Liver (tissue), 9 donors: ENCODE data around the gene COL7A1. TPM values are rescaled to one million over a fixed set of nuclear protein-coding genes. Genes with fewer than 3 reads are reported as not detected.

Experiments used
- DNase-seq: peaks from one replicate; pipeline ENCODE4 v3.0.0-alpha.2; 2017; ENCODE audit warnings: low spot score
- H3K27ac ChIP-seq, 2 donors: one replicate each; pipeline ENCODE4 v1.7.0; 2013; ENCODE audit warnings: inconsistent platforms in 2 of 2, low read length in 2 of 2, control low read depth in 1 of 2, low read depth in 1 of 2, mild to moderate bottlenecking in 1 of 2
- H3K27me3 ChIP-seq, 4 donors: one replicate each; pipeline versions ENCODE4 v1.6.1 to v1.7.0; 2013; ENCODE audit warnings: low read length in 3 of 4, inconsistent platforms in 1 of 4, mild to moderate bottlenecking in 1 of 4, moderate library complexity in 1 of 4; ENCODE audit not compliant: control insufficient read depth in 4 of 4, insufficient read depth in 4 of 4
- H3K36me3 ChIP-seq, 4 donors: one replicate each; pipeline versions ENCODE4 v1.6.1 to v1.7.0; 2013; ENCODE audit warnings: low read length in 3 of 4, mild to moderate bottlenecking in 3 of 4, low read depth in 1 of 4, moderate library complexity in 1 of 4; ENCODE audit not compliant: control insufficient read depth in 4 of 4, insufficient read depth in 3 of 4
- H3K4me1 ChIP-seq, 4 donors: one replicate each; pipeline versions ENCODE4 v1.6.1 to v1.7.0; 2013; ENCODE audit warnings: low read length in 3 of 4, mild to moderate bottlenecking in 3 of 4, moderate library complexity in 1 of 4; ENCODE audit not compliant: control insufficient read depth in 4 of 4, insufficient read depth in 4 of 4
- H3K4me3 ChIP-seq, 3 donors: one replicate each; pipeline versions ENCODE4 v1.6.1 to v1.7.0; 2013; ENCODE audit warnings: low read length in 3 of 3, control low read depth in 1 of 3, low read depth in 1 of 3, mild to moderate bottlenecking in 1 of 3
- H3K9ac ChIP-seq, 2 donors: one replicate each; pipeline ENCODE4 v1.7.0; 2013; ENCODE audit warnings: low read length in 2 of 2, mild to moderate bottlenecking in 2 of 2, moderate library complexity in 2 of 2, control low read depth in 1 of 2, low read depth in 1 of 2
- H3K9me3 ChIP-seq, 4 donors: one replicate each; pipeline versions ENCODE4 v1.6.1 to v1.7.0; 2013; ENCODE audit warnings: low read length in 3 of 4; ENCODE audit not compliant: control insufficient read depth in 4 of 4
- ATF3 ChIP-seq: IDR thresholded peaks from 2 replicates; pipeline ENCODE4 v1.6.1; 2016; ENCODE audit warnings: antibody characterized with exemption
- CTCF ChIP-seq: fragments of 150-350 bp; IDR thresholded peaks from 2 replicates; pipeline ENCODE4 v1.5.1; 2017; ENCODE audit warnings: improper control_type of control experiment, low read depth, low read length; ENCODE audit not compliant: missing input control
- EGR1 ChIP-seq, 2 donors: IDR thresholded peaks; 2 replicates each; pipeline ENCODE4 v1.6.1; 2016 to 2018; ENCODE audit warnings: antibody characterized with exemption in 2 of 2, low read depth in 2 of 2
- FOXA1 ChIP-seq: IDR thresholded peaks from 2 replicates; pipeline ENCODE4 v1.6.1; 2016; ENCODE audit warnings: antibody characterized with exemption
- FOXA2 ChIP-seq: IDR thresholded peaks from 2 replicates; pipeline ENCODE4 v1.6.1; 2016; ENCODE audit warnings: antibody characterized with exemption
- GABPA ChIP-seq, 2 donors: IDR thresholded peaks in 1 of 2; conservative IDR thresholded peaks in 1 of 2; 2 replicates each; pipeline ENCODE4 v1.6.1; 2016; ENCODE audit warnings: antibody characterized with exemption in 2 of 2, mild to moderate bottlenecking in 1 of 2, moderate library complexity in 1 of 2
- HNF4A ChIP-seq, 2 donors: conservative IDR thresholded peaks; 2 replicates each; pipeline ENCODE4 v1.6.1; 2016; ENCODE audit warnings: antibody characterized with exemption in 2 of 2, mild to moderate bottlenecking in 2 of 2
- HNF4G ChIP-seq: IDR thresholded peaks from 2 replicates; pipeline ENCODE4 v1.6.1; 2016; ENCODE audit warnings: antibody characterized with exemption
- JUND ChIP-seq, 2 donors: IDR thresholded peaks; 2 replicates each; pipeline ENCODE4 v1.6.1; 2016; ENCODE audit warnings: antibody characterized with exemption in 2 of 2
- MAX ChIP-seq: IDR thresholded peaks from 2 replicates; pipeline ENCODE4 v1.6.1; 2016; ENCODE audit warnings: antibody characterized with exemption
- NR2F2 ChIP-seq: IDR thresholded peaks from 2 replicates; pipeline ENCODE4 v1.6.1; 2016; ENCODE audit warnings: antibody characterized with exemption
- RAD21 ChIP-seq, 2 donors: IDR thresholded peaks; 2 replicates each; pipeline ENCODE4 v1.6.1; 2016; ENCODE audit warnings: antibody characterized with exemption in 2 of 2, mild to moderate bottlenecking in 2 of 2
- REST ChIP-seq: IDR thresholded peaks from 2 replicates; pipeline ENCODE4 v1.6.1; 2016; ENCODE audit warnings: antibody characterized with exemption, mild to moderate bottlenecking
- RXRA ChIP-seq, 2 donors: IDR thresholded peaks; 2 replicates each; pipeline ENCODE4 v1.6.1; 2017 to 2018; ENCODE audit warnings: antibody characterized with exemption in 2 of 2, mild to moderate bottlenecking in 1 of 2
- SP1 ChIP-seq: IDR thresholded peaks from 2 replicates; pipeline ENCODE4 v1.6.1; 2018; ENCODE audit warnings: antibody characterized with exemption, mild to moderate bottlenecking
- TAF1 ChIP-seq: conservative IDR thresholded peaks from 2 replicates; pipeline ENCODE4 v1.6.1; 2016; ENCODE audit warnings: antibody characterized with exemption, mild to moderate bottlenecking
- YY1 ChIP-seq: IDR thresholded peaks from 2 replicates; pipeline ENCODE4 v1.6.1; 2016; ENCODE audit warnings: antibody characterized with exemption, mild to moderate bottlenecking
- ZBTB33 ChIP-seq: IDR thresholded peaks from 2 replicates; pipeline ENCODE4 v1.6.1; 2016; ENCODE audit warnings: antibody characterized with exemption
- whole genome bisulfite sequencing: extraction: QIAGEN DNeasy Blood & Tissue Kit; methylation state at CpG from one replicate; pipeline ENCODE4 v1.1.7; 2013; 5-methylcytosine and 5-hydroxymethylcytosine counted together
- polyA plus RNA-seq, 2 donors: library from polyadenylated mRNA; stranded (reverse) in 1 of 2; unstranded in 1 of 2; fragments of 200-250 nt in 1 of 2; fragments of >200 nt in 1 of 2; fragmentation: Nextera tagmentation in 1 of 2; extraction: Ambion mirVana in 1 of 2; gene quantifications; one replicate each; pipeline versions ENCODE4 v1.2.1 to v1.2.3, GENCODE V29; 2013 to 2015
- total RNA-seq, 2 donors: library from RNA; depleted of rRNA; stranded (reverse); fragments of >200 nt; gene quantifications; one replicate each; pipeline ENCODE4 v1.2.3, GENCODE V29; 2014
- donor health status: healthy.
- donor health status: healthy.
- donor health status: healthy.
- donor health status: healthy.
- donor health status: healthy.

Gene COL7A1
- total and polyA plus RNA-seq, 4 donors: 0.24 to 0.84 (median 0.40) TPM

GRCh38 chr3:48600711-48601621 is 5.8 kb upstream of the COL7A1 start:
- Histone ChIP-seq H3K9ac (no peak overlapping the region), H3K27ac (no peak overlapping the region), H3K9me3 (no peaks in the 10 kb centered on the region), H3K27me3 (no peaks in the 10 kb centered on the region), H3K4me1 (no peaks in the 10 kb centered on the region), H3K36me3 (peaks cover 19 to 83% (median 66%) of the 10 kb centered on the region in 4 donors), H3K4me3 (no peak overlapping the region)
- TF ChIP-seq YY1 (no peak), HNF4G (no peak), REST (no peak), RAD21 (IDR thresholded peaks at IDR 0.05) (no peak), ATF3 (no peak), JUND (IDR thresholded peaks at IDR 0.05) (no peak), MAX (no peak), NR2F2 (no peak), RXRA (IDR thresholded peaks at IDR 0.05) (no peak), GABPA (IDR thresholded peaks at IDR 0.05 in 1 of 2, conservative IDR thresholded peaks at IDR 0.05 in 1 of 2) (no peak), TAF1 (no peak), FOXA2 (no peak), FOXA1 (no peak), CTCF (no peak), ZBTB33 (no peak), EGR1 (IDR thresholded peaks at IDR 0.05; ENCODE audit: low read depth in 2 of 2) (no peak), HNF4A (conservative IDR thresholded peaks at IDR 0.05) (no peak), SP1 (no peak)
- 97% methylated on average over 19 of the region's 19 CpGs for WGBS
- DNase-seq: no peak
